NCI-H2196 treated with DMSO at 0.1 percent for 48 hours (cell line): Measurements from ENCODE around the gene OTOF.
"Not testable (repeated sequence)": the region's sequence is repeated elsewhere in the genome, so short reads cannot be mapped to it uniquely, and the experiment has no call there.

Source experiments
- DNase-seq: peaks from one replicate; lab custom pipeline; 2025; ENCODE audit not compliant: unreplicated experiment; lab: John Stamatoyannopoulos, UW

The OTOF gene

DNA sequence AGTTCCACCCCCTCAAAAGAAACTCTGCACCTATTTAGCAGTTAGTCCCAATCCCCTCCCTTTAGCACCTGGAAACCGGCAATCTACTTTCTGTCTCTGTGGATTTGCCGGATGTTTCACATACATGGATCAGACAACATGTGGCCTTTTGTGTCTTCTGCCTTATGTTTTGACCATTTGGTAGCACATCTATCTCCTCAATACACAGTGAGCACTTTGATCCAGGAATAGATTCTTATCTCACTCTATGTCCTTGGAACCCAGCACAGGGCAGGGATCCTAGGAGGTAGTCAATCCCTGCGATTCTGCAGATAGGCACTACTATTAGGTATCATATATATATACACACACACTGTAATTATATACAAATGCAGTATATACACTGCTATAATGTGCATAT lies 3.8 kb upstream of the OTOF start:
- no peak for DNase-seq

DNA sequence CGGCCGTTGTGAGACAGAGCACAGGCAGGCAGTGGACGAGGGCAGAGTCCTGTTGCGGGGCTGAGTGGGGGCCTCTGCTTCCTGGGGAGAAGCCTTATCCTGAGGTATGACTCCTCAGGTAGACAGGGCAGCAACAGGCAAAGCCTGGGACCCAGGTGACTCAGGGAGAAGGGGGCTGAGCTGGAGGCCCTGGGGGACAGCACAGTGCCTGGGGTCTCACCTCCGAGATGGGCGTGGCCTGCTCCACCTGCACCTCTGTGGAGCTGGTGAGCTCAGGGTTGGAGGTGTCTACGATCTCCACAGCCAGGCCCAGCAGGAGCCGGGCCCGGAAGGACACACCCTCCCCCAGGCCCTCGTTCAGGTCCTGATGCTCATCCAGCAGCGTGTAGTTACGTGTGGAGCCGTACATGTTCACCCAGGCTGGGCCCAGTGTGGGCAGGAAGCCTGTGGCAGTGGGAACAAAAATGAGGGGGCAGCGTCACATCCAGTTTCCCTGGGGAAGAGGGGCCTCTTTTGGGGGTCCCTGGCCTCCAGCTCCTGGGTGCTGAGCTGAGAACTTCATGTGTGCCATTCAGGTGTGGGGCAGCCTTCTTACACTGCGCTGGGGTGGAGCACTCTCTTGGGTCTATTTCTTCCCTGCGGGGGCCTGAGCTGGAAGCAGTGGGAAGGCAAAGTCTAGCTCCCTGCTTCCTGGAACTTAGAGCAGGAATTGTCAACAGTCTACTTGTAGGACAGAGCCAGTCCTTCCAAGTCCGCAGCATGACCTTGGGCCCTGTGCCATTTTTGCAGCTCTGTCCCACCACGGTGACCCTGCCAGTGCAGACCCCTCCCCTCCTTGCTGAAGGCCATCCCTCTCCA lies 2.9 kb upstream of the OTOF start:
- DNase-seq, result no peak

DNA sequence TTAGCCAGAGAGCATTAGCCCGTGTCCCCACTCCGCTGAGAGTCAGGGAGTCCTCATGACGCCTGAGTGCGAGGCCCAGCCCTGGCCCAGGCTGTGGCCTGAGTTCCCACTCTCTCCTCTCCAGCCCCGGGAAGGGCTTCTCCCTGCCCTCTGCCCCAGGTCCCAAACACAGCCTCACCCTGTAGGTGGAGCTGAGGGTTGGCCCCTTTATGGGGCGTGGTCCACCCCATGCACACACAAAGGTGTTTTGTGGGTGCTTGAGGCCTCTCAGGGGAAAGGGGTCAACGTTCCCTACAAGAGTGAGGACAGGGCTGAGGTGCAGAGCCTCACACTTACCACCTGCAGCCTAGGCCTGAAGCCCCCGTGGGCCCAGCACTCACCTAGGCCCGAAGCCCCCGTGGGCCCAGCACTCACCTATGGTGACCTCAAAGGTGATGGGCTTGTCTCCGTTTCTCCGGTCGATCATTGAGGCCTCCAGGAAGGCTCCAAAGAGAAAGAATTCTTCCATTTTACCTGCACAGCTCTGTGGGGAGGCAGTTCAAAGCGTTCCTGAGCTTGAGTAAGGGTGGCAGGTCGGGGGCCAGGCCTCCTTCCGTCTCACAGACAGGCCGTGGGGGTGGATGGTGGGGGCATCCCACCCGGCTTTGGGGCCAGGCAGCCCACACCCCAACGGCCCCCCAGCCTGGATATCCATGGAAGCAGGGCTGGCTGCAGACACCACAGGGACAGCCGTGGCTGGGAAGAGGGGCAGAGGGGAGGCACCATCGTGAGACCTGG lies 2.1 kb upstream of the OTOF start:
- DNase-seq, result no peak

DNA sequence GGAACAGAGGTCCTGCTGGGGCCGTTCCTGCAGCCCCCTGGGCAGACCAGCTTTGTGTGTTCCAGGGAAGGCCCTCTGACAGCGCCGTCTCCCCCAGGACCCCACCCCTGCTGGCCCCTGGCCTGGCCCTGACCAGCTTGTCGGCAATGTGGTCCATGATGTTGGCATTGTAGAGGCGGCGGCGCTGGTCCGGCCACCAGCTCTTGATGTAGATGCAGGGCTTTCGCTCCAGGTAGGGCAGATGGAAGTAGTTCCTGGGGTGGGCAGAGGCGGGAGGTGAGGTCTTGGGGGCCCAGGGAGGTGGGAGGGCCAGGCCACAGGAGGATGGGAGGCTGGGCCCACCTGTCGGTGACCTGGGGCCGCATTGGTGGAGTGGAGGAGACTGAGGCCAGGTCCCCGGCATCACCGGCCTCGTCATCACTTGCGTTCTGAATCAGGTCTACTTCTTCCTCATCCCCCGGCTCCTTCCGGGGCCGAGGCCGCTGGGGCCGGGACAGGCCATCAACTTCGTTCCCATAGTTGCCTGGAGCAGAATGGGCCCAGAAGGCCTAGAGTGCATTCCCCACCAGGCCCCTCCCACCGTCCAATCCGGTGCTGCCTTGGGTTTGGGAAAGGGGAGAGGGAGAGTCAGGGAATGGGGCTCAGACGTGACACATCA lies 1.3 kb upstream of the OTOF start:
- no peak for DNase-seq

DNA sequence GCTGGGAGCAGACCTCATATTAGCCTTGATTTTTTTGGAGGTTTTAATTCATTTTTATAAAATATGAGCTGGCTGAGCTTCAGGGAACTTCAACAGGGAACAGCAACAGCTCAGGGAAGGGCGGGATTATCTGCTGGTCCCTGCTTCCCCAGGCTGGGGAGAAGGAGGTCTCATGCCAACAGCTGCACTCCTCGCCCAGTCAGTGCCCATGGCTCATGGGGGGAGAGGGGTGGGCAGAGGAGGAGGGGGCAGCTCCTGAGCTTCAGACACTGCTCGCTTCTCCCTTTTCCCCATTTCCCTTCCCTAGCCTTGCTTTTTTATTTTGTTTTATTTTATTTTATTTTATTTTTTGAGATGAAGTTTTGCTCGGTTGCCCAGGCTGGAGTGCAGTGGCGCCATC lies 442 bp upstream of the OTOF start:
- no peak for DNase-seq

DNA sequence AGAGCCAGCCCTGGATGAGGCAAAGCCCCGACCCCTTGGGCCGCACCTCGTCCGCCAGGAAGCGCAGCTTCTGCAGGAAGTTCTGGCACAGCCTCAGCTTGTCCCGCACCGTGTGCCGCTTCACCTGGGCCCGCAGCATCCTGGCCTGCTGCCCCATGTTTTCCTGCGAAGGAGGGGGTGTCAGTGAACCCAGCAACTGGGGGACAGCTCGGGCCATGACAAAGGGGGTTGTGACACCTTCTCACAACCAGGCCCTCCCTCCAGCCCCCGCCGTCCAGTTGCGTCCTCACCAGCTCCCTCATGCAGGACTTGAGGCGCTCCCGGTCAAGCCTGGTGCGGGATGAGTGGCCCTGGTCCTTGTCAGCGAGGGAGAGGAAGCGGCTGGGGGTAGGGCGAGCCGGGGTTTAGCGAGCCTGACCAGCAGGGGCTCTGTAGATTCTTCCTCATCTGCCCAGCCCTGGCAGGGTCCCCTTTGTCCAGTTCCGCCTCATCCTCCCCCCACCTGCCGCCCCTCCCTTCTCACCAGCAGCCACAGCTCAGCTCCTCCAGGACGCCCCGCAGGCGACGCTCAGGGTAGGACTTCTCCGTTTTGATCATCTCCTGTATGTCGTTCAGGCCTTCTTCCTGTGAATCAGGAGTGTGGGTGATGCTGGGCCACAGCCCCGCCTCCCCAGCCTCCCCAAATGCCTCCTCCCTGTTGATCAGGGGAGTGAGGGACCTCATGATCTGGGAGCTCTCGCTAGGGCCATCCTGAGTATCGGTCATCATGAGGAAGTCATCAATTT lies 606 bp downstream of the OTOF start:
- DNase-seq, result no peak

DNA sequence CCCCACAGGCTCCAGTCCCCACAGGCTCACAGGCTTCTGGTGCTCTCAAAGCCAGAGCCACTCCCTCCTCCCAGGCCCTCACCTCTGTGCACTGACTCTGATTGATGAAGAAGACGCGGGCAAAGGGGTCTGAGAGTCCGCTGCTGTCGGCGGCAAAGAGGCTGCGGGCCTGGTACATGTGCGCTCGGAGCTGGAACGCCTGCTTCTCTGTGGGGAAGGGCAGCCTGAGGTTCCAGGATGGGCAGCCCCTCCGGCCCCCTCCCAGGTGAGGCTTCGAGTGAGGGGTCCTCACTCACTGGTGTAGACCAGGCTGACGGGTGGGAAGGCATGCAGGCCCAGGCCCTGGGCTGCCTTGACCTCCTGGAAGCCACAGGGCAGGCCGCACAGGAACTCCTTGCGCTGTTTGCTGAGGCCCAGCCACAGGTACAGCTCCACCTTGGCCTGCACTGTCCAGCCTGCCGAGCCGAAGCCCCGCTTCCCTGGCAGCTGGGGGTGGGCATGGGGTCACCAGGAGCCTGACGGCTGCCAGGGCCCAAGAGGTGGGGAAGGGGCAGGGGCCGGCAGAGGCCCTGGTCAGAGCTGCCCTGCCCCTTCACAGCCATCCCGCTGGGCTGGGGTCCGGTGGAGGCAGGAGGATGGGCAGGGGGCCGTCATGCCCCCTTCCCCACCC lies 2.0 kb downstream of the OTOF start:
- DNase-seq, result no peak

DNA sequence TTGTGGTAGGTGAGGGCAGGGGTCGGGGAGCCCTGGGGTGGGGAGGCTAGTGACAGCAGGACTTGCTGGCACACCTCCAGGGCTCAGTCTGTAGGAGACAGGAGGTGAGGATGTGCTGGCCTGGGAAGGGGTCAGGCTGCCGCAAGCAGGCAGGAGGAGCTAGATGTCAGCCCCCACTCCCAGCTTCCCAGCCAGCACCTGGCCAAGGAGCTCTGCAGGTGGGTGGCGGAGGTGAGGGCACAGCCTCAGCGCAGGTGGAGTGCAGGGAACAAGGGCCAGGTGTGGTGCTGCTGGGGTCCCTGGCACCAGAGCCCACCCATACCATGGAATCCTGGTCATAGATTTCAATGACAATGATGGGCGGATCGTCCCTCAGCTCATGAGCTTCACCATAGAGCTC lies 2.9 kb downstream of the OTOF start:
- DNase-seq, result no peak

DNA sequence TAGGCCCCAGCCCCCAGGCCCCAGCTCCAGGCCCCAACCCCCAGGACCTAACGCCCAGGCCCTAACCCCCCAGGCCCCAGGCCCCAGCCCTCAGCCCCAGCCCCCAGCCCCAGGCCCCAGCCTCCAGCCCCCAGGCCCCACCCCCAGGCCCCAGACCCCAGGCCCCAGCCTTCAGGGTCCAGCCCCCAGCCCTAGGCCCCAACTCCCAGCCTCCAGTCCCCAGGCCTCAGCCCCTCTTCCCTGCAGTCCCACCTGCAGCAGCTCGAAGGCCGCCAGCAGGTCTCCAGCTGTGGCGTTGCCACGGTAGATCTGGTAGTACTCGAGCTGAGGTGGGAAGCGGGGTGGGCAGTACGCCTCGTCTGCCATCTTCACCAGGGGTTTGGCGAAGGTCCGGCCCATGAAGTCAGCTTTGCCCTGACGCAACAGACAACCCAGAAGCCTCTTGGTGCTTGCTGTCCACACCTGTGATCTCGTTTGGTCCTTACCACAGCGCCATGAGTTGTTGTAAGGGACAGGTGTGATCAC lies 3.6 kb downstream of the OTOF start:
- no peak for DNase-seq

DNA sequence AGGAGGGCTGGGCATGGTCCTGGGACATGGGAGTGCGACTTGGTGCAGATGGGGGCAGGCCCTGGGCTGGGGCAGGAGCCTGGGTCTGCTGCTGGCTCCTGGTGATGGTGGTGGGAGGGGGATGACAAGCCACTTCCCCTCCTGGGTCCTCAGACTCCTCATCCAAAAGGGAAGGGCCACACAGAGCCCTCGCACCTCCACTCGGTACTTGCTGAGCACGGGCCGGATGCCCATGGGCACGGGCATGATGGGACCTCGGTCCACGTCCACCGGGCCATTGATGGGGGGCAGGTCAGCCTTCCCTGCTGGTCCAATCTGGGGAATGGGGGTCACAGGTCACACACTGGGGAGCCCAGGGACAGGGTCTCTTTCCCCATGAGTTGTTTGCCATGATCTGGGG lies 4.1 kb downstream of the OTOF start:
- DNase-seq, result no peak

DNA sequence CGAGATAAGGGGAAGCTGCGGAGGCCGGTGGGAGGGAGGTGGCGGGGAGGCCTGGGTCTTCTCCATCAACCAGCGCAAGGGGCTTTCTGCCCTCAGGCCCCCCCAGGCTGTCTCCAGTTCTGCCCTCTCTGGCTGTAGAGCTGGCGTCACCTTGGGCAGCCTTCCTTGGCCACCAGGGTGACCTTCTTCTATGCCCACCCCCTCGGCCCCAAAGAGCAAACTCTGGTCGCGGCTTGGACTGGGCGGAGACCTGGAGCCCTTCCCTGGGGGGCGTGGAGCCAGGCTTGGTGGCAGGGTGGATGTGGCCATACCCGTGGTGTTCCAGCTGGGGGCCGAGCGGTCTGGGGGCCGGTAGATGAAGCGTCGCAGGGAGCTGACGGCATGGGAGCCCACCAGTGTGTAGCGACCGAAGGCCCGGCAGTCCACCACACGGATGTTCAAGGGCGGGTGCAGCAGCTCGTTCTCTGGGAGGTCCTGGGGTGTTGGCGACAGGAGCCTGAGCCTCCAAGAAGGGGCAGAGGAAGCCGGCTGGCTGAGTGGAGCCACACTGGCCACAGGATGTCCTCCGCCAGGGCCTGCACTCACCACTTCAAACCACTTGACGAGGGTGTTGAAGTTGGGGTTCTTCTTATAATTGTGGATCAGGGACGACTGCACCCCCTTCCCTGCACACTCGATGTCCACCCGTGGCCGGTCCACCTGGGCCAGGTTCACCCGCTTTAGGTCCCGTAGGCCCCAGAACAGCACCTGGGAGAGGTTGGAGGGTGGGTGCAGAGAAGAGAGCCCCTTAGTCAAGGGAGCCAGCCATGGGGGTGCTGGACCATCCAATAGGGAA lies 4.9 kb downstream of the OTOF start:
- DNase-seq, result no peak

DNA sequence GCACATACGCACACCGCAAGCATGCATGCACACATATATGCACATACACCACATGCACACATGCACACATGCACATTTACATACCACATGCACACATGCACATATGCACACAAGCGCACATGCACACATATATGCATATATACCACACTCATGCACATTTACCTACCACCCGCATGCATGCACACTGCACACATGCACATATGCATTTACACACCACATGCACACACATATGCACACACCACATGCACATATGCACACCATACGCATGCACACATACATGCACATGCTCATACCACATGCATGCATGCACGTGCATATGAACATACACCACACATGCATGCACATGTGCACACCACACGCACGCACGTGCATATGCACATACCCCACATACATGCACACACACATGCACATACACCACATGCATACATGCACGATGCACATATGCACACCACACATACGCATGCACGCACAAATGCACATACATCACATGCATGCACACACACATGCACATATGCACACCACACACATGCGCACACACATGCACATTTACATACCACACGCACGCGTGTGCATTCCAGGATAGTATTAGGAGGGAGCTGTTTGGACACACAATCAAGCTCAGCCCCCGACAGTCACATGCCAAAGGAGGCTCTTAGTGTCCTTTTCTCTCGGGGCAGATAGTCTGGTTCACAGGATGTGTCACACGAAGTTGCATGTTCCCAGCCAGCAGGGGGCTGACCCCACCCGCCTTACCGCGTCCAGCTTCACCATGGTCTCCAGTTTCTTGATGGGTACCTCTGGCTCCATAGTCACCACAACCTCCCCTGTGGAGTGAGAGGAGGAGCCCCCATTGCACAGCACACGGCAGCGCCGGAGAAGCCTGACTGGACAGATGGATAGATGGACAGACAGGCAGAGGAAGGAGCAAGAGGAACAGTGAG lies 5.9 kb downstream of the OTOF start:
- no peak for DNase-seq

DNA sequence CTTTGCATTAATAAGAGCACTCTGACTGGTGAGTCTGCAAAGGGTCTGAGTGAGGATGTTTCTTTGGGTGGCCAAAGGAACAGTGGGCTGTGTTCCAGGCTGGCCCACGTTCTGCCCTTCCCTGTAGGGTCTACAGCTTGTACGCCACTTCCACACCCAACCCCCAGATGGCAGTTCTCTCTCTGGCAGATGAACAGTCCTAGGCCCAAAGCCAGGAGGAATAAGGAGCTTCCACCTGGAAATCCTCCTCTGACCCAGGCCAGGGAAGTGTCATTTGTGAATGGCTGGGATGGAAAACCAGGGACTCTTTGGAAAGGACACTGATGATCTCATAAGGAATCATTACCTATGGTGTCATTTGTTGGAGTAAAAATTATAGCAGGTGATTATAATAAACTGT lies 6.6 kb downstream of the OTOF start:
- DNase-seq, result no peak

DNA sequence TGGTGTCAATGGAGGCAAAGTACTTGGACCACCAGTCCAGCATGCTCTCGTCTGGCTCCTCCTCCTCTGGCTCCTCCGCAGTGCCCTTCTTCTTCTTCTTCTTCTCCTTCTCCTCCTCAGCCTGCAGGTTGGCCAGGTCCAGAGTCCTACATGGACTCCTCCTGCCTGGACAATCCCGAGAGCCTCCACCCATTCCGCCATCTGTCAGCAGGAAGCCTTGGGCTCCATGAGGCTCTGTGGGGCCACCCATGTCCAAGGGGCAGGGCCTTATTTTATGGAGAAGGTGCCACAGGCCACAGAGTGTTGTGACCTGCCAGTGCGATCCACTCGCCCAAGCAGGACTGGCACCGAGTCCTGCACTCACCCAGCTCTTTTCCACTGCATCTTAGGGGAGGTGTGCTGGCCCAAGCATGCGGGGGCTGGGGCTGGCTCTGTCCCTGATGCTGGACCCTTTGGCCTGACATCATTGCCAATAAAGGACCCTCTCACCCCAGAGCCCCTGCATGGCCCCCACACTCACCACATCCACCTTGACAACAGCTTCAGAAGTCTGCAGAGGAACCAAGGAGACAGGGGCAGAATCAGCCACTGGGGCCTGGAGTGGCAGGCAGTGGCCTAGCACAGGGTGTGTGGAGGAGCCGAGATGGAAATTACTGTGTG lies 7.2 kb downstream of the OTOF start:
- DNase-seq, result no peak

DNA sequence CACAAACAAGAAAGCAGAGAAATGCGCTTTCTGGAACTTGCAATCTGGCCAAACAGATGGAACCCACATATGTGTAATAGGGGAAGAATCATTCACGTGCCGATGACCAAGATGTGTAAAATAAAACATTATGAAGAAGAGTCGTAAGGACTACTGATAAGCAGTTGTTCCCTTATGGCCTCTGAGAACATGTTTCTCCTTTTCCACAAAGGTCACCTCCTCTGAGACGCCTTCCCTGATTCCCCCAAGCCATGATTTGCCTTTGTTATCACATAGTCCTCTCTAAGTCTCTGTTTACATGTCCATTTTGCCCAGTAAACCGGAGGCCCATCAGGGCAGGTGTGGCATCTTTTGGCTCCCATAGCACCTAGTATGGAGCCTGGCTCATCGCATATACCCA lies 8.0 kb downstream of the OTOF start:
- no peak for DNase-seq

DNA sequence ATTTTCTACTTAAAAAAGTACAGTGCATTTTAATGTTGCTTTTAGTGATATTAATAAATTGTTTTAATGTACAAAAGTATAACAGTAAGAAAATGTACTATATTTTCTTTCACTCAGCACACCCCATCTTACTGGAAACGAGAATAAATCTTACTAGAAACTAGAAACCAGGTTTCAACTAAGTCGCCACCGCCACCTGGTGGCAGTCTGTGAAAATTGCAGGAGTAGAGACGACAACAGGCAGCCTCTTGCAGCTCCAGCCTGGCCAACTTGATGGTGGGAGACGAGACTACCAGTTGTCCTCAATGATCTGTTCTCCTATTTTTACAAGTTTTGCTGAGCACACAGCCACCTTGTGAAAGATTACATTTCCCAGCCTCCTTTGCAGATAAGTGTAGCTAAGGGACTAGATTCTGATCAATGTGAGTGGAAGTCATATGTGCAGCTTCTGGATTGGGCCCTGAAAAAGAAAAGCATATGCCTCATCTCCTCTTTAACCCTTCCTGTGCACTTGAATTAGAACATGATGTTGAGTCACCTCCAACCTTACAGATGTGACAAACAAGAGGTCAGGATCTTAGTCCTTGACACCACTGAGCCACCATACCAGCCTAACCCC lies 8.7 kb downstream of the OTOF start:
- no peak for DNase-seq

DNA sequence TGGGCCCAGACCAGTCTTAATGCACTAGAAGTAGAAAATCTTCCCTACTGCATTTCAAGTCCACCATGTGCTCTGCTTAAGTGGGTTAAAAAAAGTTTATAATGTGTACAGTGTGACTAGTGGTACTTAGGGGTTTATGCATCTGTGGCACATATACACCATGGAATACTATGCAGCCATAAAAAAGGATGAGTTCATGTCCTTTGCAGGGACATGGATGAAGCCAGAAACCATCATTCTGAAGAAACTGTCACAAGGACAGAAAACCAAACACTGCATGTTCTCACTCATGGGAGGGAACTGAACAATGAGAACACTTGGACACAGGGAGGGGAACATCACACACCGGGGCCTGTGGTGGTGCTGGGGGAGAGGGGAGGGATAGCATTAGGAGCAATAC lies 9.4 kb downstream of the OTOF start:
- DNase-seq, result not testable (repeated sequence)
